ENCODE results near the gene SLC22A6.

SLC22A6 gene

DNA sequence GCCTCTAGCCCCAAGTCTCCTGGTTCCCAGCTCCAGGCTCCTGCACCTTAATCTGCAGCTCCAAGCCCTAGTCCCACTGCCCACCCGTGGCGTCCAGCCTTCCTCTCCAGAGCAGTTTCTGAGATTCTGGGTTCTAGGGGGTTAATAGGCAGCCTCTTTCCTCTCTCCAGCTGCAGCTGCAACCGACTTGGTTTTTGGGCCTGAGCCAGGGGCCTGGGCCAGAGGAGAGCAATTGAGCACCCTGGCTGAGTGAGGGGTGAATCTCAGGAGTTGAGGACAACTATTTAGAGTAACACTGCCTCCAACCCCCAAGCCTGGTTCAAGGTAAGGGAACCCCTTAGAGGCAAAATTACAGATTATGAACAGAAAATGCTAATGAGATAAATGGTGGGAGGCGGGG, 54.6 kb downstream of the SLC22A6 start:
- no peak for DNase-seq
- ATAC-seq: no peak
- Mint-ChIP-seq H3K27me3 (peaks cover 58% of the 10 kb centered on the region), H3K36me3 (ENCODE audit: low read depth) (no peaks in the 10 kb centered on the region), H3K4me3 (no peak overlapping the region), H3K4me1 (peaks cover 12% of the 10 kb centered on the region), H3K27ac (no peak overlapping the region), H3K9me3 (no peaks in the 10 kb centered on the region)

DNA sequence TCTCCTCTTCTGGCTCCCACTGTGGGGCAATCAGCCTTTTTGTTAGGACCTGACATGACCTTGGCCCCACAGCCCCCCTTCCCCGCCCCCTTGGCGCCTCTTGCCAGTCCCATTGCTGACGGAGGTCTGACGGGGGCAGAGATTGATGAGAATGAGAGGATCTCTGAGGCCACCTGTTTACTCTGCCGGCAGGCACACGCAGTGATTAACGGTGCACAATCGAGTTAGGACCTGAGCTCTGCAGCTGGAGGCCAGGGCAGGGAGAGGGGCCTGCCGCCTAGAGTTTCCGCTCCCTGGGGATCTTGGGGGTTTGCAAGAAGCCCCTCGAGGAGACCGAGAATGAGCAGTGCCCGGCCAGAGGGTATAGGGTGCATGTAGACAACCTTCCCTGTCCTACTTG, 56.8 kb downstream of the SLC22A6 start:
- ATAC-seq (no peak), DNase-seq (no peak)
- Mint-ChIP-seq H3K36me3 (ENCODE audit: low read depth) (no peaks in the 10 kb centered on the region), H3K9me3 (no peaks in the 10 kb centered on the region), H3K27ac (no peak overlapping the region), H3K4me3 (no peak overlapping the region), H3K27me3 (peaks cover 71% of the 10 kb centered on the region), H3K4me1 (peaks cover 20% of the 10 kb centered on the region)

DNA sequence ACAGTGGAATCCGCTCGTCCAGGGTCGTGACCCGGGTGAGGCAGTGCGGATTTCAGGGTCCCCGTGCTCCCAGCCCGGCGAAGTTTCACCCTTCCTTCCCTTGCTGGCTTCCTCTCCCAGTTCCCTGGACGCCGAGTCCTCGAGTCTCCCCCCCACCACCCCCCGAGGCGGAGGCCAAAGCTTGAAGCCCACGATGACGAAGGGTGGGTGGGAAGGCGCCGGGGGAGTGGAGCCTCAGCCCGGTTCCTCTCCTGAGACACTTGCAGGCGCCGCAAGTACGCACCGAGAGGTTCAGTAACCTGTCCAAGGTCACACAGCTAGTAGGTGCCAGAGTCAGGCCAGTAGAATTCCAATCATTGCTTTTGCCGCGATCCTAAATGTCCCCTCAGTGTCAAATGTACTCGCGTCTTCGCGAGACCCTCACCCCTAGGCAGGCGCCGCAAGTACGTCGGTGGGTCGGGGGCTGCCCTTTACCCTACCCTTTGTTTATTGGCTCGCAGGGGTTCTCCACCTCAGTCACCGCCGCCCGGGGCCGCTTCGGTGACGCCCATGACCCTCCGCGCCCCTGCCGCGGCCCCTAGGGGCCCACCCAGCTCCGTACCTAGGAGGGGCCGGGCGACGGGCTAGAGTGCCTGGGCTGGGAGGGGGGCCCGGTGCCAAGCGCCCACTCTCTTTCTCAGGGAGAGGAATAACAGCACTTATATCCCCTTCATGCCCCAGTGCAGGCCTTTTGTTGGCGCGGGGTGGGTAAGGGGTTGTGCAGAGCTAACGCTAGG, 57.9 kb downstream of the SLC22A6 start:
- Mint-ChIP-seq H3K36me3 (ENCODE audit: low read depth) (no peaks in the 10 kb centered on the region), H3K4me1 (peaks cover 26% of the 10 kb centered on the region), H3K4me3 (no peak overlapping the region), H3K27ac (no peak overlapping the region), H3K27me3 (peaks cover 77% of the 10 kb centered on the region), H3K9me3 (no peaks in the 10 kb centered on the region)
- ATAC-seq (no peak), DNase-seq (no peak)

Measured in activated naive CD8-positive, alpha-beta T cell treated with anti-CD3 and anti-CD28 coated beads, Interleukin-2, amount 50 U/mL, for 24 hours (primary cell).